NCI-H146 treated with DMSO at 0.1 percent for 48 hours (cell line): ENCODE data around the gene ADAMTSL1.
"Not testable (repeated sequence)": the region's sequence is repeated elsewhere in the genome, so short reads cannot be mapped to it uniquely, and the experiment has no call there.

Experiments
- DNase-seq: peaks from one replicate; lab custom pipeline; 2025; ENCODE audit not compliant: unreplicated experiment; lab: John Stamatoyannopoulos, UW

The ADAMTSL1 gene

DNA sequence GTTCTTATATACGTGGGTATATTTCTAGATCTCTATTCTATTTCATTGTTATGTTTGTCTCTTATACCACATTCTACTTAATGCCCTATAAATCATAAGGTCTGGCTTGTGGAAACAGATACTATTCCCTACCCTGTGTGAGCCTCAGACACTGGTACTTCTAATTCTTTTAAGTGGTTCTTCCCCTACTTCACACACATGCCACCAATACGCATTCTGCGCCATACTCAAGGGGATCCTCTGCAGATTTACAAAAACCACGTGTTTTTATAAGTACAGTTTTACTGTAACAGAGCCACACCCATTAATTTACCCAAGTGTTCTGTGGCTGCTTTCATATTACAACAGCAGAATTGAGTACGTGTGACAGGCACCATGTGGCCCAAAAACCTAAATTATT lies 363.4 kb downstream of the ADAMTSL1 start:
- no peak for DNase-seq

GRCh38 chr9:18847576-18848275 lies 373.8 kb downstream of the ADAMTSL1 start:
- no peak for DNase-seq

GRCh38 chr9:18848657-18849056 lies 374.7 kb downstream of the ADAMTSL1 start:
- DNase-seq = no peak

GRCh38 chr9:18849270-18849669 lies 375.3 kb downstream of the ADAMTSL1 start:
- no peak for DNase-seq

DNA sequence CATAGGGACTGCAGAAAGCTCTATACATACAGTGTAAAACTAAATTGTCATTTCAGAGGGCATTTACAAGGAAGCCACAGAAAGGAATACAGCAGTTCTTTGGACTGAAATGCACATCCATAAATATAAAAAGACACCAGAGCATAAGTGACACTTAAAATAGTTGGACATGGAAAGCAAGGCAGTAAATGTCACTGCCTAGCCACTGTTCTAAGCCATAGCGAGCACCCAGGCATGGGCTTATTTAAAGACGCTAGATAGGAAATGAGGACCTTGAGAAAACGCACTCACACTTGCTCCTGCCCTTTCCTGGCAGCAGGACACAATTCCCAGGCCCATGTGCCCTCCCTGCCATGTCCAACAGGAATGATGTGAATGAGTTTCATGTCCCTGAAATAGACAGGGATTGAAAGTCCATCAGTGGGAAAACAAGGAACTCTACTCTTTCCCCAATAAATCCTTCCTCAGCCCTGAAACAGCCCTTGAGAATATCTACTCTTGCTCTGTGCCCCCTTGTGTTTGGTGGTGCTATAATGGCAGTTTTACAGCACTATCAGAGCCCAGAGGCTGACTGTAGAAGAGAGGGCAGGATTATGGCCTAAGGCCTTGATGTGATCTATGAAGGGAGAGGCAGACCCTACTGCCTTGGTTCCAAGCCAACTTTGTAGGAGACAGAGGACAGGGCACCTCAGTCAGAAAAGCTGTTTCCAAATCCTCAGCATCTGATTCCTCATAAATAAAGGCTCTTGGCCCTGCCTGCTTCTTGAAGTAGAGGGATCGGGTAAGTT lies 376.1 kb downstream of the ADAMTSL1 start:
- no peak for DNase-seq

GRCh38 chr9:18851069-18851795 lies 377.3 kb downstream of the ADAMTSL1 start:
- no peak for DNase-seq

- DNase-seq = no peak
Measured at GRCh38 chr9:18855656-18856055, 381.7 kb downstream of the ADAMTSL1 start.

DNA sequence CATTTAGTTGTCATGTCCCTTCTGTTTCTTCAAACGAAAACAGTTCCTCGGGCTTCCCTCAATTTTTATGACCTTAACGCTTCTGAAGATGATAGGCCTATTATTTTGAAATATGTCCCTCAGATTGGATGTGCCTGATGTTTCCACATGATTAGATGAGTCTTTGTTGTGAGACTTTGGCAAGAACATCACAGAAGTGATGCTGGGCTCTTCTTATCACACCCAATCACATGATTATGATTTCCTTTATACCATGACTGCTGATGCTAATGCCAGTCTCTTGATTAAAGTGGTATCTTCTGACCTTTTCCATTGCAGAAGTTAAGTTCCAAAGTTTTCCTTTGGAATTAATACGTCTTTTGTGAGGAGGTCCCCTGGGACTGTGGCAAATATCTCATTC lies 383.4 kb downstream of the ADAMTSL1 start:
- no peak for DNase-seq

DNA sequence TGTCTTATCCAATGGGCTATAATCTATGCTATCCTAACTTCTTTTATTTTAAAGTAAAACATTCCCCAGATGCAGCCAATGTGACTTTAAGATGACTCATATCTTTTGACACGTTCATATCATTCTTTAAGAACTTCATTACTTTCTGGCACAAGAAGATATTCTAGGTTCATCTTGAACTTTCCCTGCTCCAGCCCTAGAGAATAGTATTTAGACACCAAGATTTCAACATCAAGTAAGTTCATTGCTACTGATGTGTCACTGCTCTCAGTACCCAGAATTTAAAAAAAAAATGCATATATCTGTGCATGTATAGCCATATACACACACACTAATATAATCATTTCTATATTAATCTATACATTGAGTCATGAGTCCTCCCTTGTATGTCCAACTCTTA lies 383.8 kb downstream of the ADAMTSL1 start:
- DNase-seq = no peak

DNA sequence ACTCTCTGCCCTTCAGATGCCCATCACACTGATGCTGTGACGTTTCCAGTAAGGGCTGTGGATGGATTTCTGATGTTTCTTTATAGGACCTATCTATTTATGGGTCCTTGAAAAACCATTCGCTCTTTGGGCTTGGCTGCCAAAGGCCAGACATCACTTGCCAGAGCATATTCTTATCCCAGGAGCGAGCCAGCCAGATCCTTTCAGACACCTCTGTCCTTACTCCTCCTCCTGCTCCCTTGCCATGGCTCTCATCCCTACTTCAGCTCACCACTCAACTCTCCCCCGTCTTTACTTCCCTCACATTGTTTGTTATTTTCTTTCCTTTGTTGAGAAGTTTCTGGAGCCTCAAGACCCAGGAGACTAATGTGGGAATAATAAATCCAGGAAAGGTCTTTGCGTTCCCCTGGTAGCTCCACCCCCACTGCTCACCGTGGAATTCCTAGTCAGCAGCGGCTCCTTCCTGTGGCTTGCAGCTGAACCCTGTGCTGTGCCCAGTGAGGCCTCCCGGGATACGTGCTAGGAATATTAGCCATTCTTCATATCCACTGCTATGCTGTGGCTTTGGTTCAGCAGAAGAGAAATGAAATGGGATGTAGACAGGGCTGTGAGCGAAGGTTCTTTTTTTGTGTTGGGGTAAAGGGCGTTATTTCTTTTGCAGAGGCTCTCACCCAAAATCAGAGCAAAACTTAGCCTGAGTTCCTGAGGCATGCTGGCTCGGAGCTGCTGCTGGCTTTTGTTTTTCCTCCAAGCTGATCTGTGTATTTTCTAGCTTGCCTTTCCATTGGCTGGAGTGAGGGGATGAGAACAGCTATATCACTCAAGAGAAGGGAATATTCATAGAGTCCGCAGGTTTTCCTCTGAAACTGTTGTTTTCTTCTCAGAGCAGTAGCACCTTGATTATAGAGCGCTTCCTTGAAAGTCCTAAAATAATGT lies 387.9 kb downstream of the ADAMTSL1 start:
- DNase-seq = no peak

GRCh38 chr9:18863791-18864190 lies 389.8 kb downstream of the ADAMTSL1 start:
- no peak for DNase-seq

- DNase-seq = no peak
Measured at GRCh38 chr9:18864516-18864915, 390.6 kb downstream of the ADAMTSL1 start.

DNA sequence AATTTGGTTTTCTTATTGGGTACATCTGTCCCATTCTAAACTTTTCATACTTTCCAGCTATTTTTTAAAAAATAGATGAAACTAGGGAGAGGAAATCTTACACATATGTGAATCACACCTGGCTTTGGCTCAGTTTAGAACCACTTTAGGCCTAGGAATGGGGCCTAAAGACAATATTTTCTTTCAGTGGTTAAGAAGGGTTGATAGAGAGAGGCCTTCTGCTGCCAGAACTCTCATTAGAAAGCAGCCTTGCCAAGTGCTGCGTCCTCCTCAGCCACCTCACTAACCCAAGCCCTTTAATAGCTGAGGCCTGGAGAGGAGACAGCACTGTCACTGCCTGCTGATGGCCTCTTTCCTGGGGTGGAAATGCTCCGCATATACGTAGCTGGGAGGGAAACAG lies 391.6 kb downstream of the ADAMTSL1 start:
- no peak for DNase-seq

GRCh38 chr9:18866121-18866831 lies 392.3 kb downstream of the ADAMTSL1 start:
- no peak for DNase-seq

- no peak for DNase-seq
Measured at GRCh38 chr9:18869725-18870124, 395.8 kb downstream of the ADAMTSL1 start.

DNA sequence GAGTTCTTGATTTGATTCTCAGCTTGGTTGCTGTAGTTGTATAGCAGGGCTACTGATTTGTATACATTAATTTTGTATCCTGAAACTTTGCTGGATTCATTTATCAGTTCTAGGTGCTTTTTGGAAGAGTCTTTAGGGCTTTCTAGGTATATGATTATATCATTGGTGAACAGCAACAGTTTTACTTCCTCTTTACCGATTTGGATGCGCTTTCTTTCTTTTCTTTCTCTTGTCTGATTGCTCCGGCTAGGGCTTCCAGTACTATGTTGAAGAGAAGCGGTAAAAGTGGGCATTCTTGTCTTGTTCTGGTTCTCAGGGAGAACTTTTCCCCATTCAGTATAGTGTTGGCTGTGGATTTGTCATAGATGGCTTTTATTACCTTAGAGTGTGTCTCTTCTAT lies 400.1 kb downstream of the ADAMTSL1 start:
- no peak for DNase-seq

DNA sequence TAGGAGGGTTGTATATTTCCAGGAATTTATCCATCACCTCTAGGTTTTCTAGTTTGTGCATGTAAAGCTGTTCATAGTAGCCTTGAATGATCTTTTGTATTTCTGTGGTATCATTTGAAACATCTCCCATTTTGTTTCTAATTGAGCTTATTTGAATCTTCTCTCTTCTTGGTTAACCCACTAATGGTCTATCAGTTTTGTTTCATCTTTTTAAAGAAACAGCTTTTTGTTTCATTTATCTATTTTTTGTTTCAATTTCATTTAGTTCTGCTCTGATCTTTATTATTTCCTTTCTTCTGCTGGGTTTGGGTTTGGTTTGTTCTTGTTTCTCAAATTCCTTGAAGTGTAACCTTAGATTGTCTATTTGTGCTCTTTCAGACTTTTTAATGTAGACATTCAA lies 401.0 kb downstream of the ADAMTSL1 start:
- not testable (repeated sequence) for DNase-seq

DNA sequence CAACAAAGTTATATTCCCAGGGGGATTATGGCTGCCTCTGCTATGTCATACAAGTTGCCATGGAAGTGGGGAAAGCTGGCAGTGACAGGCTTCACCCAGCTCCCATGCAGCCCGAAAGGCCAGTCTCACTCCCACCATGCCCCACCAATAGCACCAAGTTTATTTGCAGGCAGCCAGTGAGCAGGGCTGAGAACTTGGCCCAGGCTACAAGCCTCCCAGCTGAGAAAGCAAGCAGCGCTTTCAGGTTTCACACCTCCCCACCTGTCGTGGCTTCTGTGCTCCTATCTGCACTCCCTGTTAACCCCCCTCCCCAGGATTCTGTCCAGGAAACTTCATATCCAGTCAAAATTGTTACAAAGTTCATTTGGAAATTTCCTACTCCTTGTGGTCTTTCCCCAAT lies 404.0 kb downstream of the ADAMTSL1 start:
- no peak for DNase-seq

- no peak for DNase-seq
Measured at GRCh38 chr9:18881758-18882157, 407.8 kb downstream of the ADAMTSL1 start.

DNA sequence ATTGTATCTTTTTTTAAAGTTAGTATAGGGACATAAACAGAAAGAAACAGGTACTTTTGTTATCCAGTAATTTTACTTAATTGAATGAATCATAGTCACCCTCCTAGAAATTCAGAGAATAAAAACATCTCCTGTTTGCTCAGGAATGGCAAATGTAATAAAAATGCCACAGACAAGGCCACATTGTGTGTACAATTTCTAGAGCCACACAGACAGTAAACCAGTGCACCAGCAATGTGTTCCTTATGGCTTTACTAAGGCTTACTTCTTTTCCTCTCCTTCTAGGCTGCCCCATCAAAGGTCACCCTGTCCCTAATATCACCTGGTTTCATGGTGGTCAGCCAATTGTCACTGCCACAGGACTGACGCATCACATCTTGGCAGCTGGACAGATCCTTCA lies 413.6 kb downstream of the ADAMTSL1 start:
- DNase-seq = no peak
